ENCODE data around the gene PTK7.

Gene PTK7

GRCh38 chr6:43144879-43145278 lies 68.8 kb downstream of the PTK7 start:
- no peaks in the 10 kb centered on the region for H3K79me2 ChIP-seq (ENCODE audit: insufficient read depth, low read length)
- ATAC-seq (ENCODE audit: insufficient read depth, low read depth) (no peak), DNase-seq (no peak)
- H2AFZ ChIP-seq (ENCODE audit: low read depth, low read length): no peak overlapping the region
- no peak overlapping the region for H3K4me3 ChIP-seq (ENCODE audit: low read depth in 1 of 2, low read length in 2 of 2)
- H3K27me3 ChIP-seq (ENCODE audit: insufficient read depth, low read length, poor library complexity): no peaks in the 10 kb centered on the region
- no peak overlapping the region for H3K4me2 ChIP-seq (ENCODE audit: insufficient read depth, low read length)
- no peak overlapping the region for H3K9ac ChIP-seq (ENCODE audit: low read depth, low read length)
- H4K20me1 ChIP-seq (ENCODE audit: insufficient read depth, low read length): no peaks in the 10 kb centered on the region
- H3K4me1 ChIP-seq (ENCODE audit: insufficient read depth, low read length): peaks cover 31% of the 10 kb centered on the region
- no peaks in the 10 kb centered on the region for H3K9me3 ChIP-seq (ENCODE audit: insufficient read depth, low read length, severe bottlenecking)
- TF ChIP-seq CTCF (IDR thresholded peaks at IDR 0.05; ENCODE audit: borderline replicate concordance, extremely low read depth, low read length, poor library complexity, severe bottlenecking) (no peak), EZH2 (IDR thresholded peaks at IDR 0.05; ENCODE audit: borderline replicate concordance, low read depth, low read length, severe bottlenecking) (no peak)
- no peak overlapping the region for H3K27ac ChIP-seq (ENCODE audit: low read length)
- H3K36me3 ChIP-seq (ENCODE audit: insufficient read depth, low read length): peaks cover 35% of the 10 kb centered on the region

GRCh38 chr6:43146261-43146660 lies 70.1 kb downstream of the PTK7 start:
- Histone ChIP-seq H3K4me3 (ENCODE audit: low read depth in 1 of 2, low read length in 2 of 2) (no peak overlapping the region), H3K4me1 (ENCODE audit: insufficient read depth, low read length) (peaks cover 29% of the 10 kb centered on the region), H2AFZ (ENCODE audit: low read depth, low read length) (no peak overlapping the region), H3K27ac (ENCODE audit: low read length) (no peak overlapping the region), H4K20me1 (ENCODE audit: insufficient read depth, low read length) (no peaks in the 10 kb centered on the region), H3K27me3 (ENCODE audit: insufficient read depth, low read length, poor library complexity) (no peaks in the 10 kb centered on the region), H3K79me2 (ENCODE audit: insufficient read depth, low read length) (no peaks in the 10 kb centered on the region), H3K9me3 (ENCODE audit: insufficient read depth, low read length, severe bottlenecking) (no peaks in the 10 kb centered on the region), H3K9ac (ENCODE audit: low read depth, low read length) (no peak overlapping the region), H3K36me3 (ENCODE audit: insufficient read depth, low read length) (peaks cover 35% of the 10 kb centered on the region), H3K4me2 (ENCODE audit: insufficient read depth, low read length) (no peak overlapping the region)
- ATAC-seq (ENCODE audit: insufficient read depth, low read depth): no peak
- DNase-seq: no peak
- TF ChIP-seq EZH2 (IDR thresholded peaks at IDR 0.05; ENCODE audit: borderline replicate concordance, low read depth, low read length, severe bottlenecking) (no peak), CTCF (IDR thresholded peaks at IDR 0.05; ENCODE audit: borderline replicate concordance, extremely low read depth, low read length, poor library complexity, severe bottlenecking) (no peak)

- peaks cover 22% of the 10 kb centered on the region for H3K4me1 ChIP-seq (ENCODE audit: insufficient read depth, low read length)
- no peaks in the 10 kb centered on the region for H3K27me3 ChIP-seq (ENCODE audit: insufficient read depth, low read length, poor library complexity)
- H3K36me3 ChIP-seq (ENCODE audit: insufficient read depth, low read length): peaks cover 35% of the 10 kb centered on the region
- H3K79me2 ChIP-seq (ENCODE audit: insufficient read depth, low read length): no peaks in the 10 kb centered on the region
- H2AFZ ChIP-seq (ENCODE audit: low read depth, low read length): no peak overlapping the region
- H4K20me1 ChIP-seq (ENCODE audit: insufficient read depth, low read length): no peaks in the 10 kb centered on the region
- TF ChIP-seq EZH2 (IDR thresholded peaks at IDR 0.05; ENCODE audit: borderline replicate concordance, low read depth, low read length, severe bottlenecking): no peak
- DNase-seq (no peak), ATAC-seq (ENCODE audit: insufficient read depth, low read depth) (no peak)
- no peak overlapping the region for H3K4me2 ChIP-seq (ENCODE audit: insufficient read depth, low read length)
- H3K9me3 ChIP-seq (ENCODE audit: insufficient read depth, low read length, severe bottlenecking): no peaks in the 10 kb centered on the region
- no peak overlapping the region for H3K27ac ChIP-seq (ENCODE audit: low read length)
- no peak overlapping the region for H3K4me3 ChIP-seq (ENCODE audit: low read depth in 1 of 2, low read length in 2 of 2)
- H3K9ac ChIP-seq (ENCODE audit: low read depth, low read length): no peak overlapping the region
Measured at GRCh38 chr6:43146709-43147688, 70.9 kb downstream of the PTK7 start.

GRCh38 chr6:43147691-43148477 lies 71.8 kb downstream of the PTK7 start:
- H3K4me3 ChIP-seq (ENCODE audit: low read depth in 1 of 2, low read length in 2 of 2): no peak overlapping the region
- no peaks in the 10 kb centered on the region for H3K27me3 ChIP-seq (ENCODE audit: insufficient read depth, low read length, poor library complexity)
- no peaks in the 10 kb centered on the region for H3K79me2 ChIP-seq (ENCODE audit: insufficient read depth, low read length)
- H4K20me1 ChIP-seq (ENCODE audit: insufficient read depth, low read length): no peaks in the 10 kb centered on the region
- H3K4me2 ChIP-seq (ENCODE audit: insufficient read depth, low read length): no peak overlapping the region
- no peak for TF ChIP-seq EZH2 (IDR thresholded peaks at IDR 0.05; ENCODE audit: borderline replicate concordance, low read depth, low read length, severe bottlenecking)
- no peak for TF ChIP-seq CTCF (IDR thresholded peaks at IDR 0.05; ENCODE audit: borderline replicate concordance, extremely low read depth, low read length, poor library complexity, severe bottlenecking)
- peaks cover 13% of the 10 kb centered on the region for H3K4me1 ChIP-seq (ENCODE audit: insufficient read depth, low read length)
- DNase-seq (no peak), ATAC-seq (ENCODE audit: insufficient read depth, low read depth) (no peak)
- no peak overlapping the region for H2AFZ ChIP-seq (ENCODE audit: low read depth, low read length)
- no peak overlapping the region for H3K27ac ChIP-seq (ENCODE audit: low read length)
- H3K9me3 ChIP-seq (ENCODE audit: insufficient read depth, low read length, severe bottlenecking): no peaks in the 10 kb centered on the region
- H3K9ac ChIP-seq (ENCODE audit: low read depth, low read length): no peak overlapping the region
- peaks cover 42% of the 10 kb centered on the region for H3K36me3 ChIP-seq (ENCODE audit: insufficient read depth, low read length)

All from DND-41 (cell line).